GM10847 (cell line): Measurements from ENCODE around the gene NANOG.
"Not testable (repeated sequence)": the region's sequence is repeated elsewhere in the genome, so short reads cannot be mapped to it uniquely, and the experiment has no call there.

ENCODE experiments used
- POLR2A ChIP-seq: IDR thresholded peaks from 2 replicates; pipeline ENCODE4 v1.6.1; 2011; ENCODE audit not compliant: insufficient read length; ENCODE audit errors: extremely low read depth

NANOG gene

GRCh38 chr12:7788884-7789528 is at the start of gene NANOG:
Gene NANOG (plus strand): TSS chr12:7789402. CDS start chr12:7789615, 213 bp downstream.
- not testable (repeated sequence) for TF ChIP-seq POLR2A

- no peak for TF ChIP-seq POLR2A
Observed at GRCh38 chr12:7747246-7747645, 42.0 kb upstream of the NANOG start, which contains the start of gene CLEC4C. Gene CLEC4C (minus strand): TSS chr12:7747375. CDS start chr12:7747348, 27 bp downstream.

GRCh38 chr12:7748852-7749251 is 40.4 kb upstream of the NANOG start:
- no peak for TF ChIP-seq POLR2A

- no peak for TF ChIP-seq POLR2A
Observed at GRCh38 chr12:7749442-7749841, 39.8 kb upstream of the NANOG start.

GRCh38 chr12:7750350-7750749 is 38.9 kb upstream of the NANOG start:
- TF ChIP-seq POLR2A = no peak

GRCh38 chr12:7751394-7751793 is 37.8 kb upstream of the NANOG start:
- TF ChIP-seq POLR2A = no peak

- TF ChIP-seq POLR2A = no peak
Observed at GRCh38 chr12:7756993-7757392, 32.2 kb upstream of the NANOG start.

GRCh38 chr12:7758766-7759140 is 30.4 kb upstream of the NANOG start:
- TF ChIP-seq POLR2A = no peak

- TF ChIP-seq POLR2A = no peak
Observed at GRCh38 chr12:7769999-7770398, 19.2 kb upstream of the NANOG start.

- TF ChIP-seq POLR2A = no peak
Observed at GRCh38 chr12:7781274-7781673, 7.9 kb upstream of the NANOG start.

- TF ChIP-seq POLR2A = no peak
Observed at GRCh38 chr12:7782055-7782454, 7.1 kb upstream of the NANOG start.

- no peak for TF ChIP-seq POLR2A
Observed at GRCh38 chr12:7784701-7785100, 4.5 kb upstream of the NANOG start.

GRCh38 chr12:7787574-7788293 is 1.5 kb upstream of the NANOG start:
- TF ChIP-seq POLR2A = no peak

GRCh38 chr12:7788294-7788660 is 925 bp upstream of the NANOG start:
- no peak for TF ChIP-seq POLR2A

- TF ChIP-seq POLR2A = no peak
Observed at GRCh38 chr12:7793211-7793610, 4.0 kb downstream of the NANOG start.

GRCh38 chr12:7797698-7798398 is 8.6 kb downstream of the NANOG start:
- no peak for TF ChIP-seq POLR2A
